Measurements from ENCODE around the gene ASTN2.

DNA sequence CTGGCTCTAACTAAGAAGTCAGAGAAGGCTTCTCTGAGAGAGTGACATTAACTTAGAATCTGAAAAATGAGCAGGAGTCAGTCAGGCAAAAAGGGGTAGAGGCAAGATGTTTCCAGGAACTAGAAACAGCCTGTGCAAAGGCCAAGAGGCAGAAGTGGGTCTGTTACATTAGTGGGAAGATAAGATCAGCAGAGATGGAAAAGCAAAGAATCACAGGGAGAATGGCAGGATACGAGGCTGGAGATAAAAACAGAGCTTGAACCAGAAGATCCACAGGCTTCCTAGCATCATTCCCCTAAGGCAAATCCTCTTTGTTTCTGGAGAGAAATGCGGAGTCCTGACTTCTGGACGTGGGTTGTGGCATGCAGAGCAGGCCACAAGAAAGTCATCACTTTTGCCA lies 27.4 kb downstream of the ASTN2 start:
- TF ChIP-seq CTCF (IDR thresholded peaks at IDR 0.05), result no peak
- no peak for TF ChIP-seq POLR2AphosphoS5 (IDR thresholded peaks at IDR 0.05)
- no peak for TF ChIP-seq POLR2A (IDR thresholded peaks at IDR 0.05)

Measured in sigmoid colon (tissue), 4 donors.